GM12878 (cell line): ENCODE data around the gene SRM. TPM values are rescaled to one million over a fixed set of nuclear protein-coding genes. Genes with fewer than 3 reads are reported as not detected.

Experiments used
- ATAC-seq: fragments of 200-7000 bp; cut with Tn5 transposase; 3 replicates; pipeline ENCODE4 v1.9.1; 2020; ENCODE audit warnings: mild to moderate bottlenecking, moderate library complexity
- BruUV-seq: library from RNA; stranded (reverse); fragments of 400-500 nt; replicated peaks from 2 replicates; lab custom pipeline; 2021; lab: Mats Ljungman, UMichigan
- CTCF ChIA-PET: fragments of 300-600 bp; sonication (Branson Sonifier 250); formaldehyde crosslinking; extraction: SDS; loops from one replicate; lab custom pipeline; 2021; ENCODE audit warnings: inconsistent platforms; lab: Yijun Ruan, JAX
- POLR2A ChIA-PET: fragments of 350-600 bp; formaldehyde crosslinking; extraction: SDS; loops from one replicate; lab custom pipeline; 2021; ENCODE audit warnings: inconsistent platforms; lab: Charles Lee
- RAD21 ChIA-PET: fragments of 300-600 bp; sonication (Branson Sonifier 250); formaldehyde crosslinking; loops from one replicate; lab custom pipeline; 2023; ENCODE audit warnings: antibody characterized with exemption; ENCODE audit not compliant: unreplicated experiment; lab: Charles Lee
- SMC1A ChIA-PET: fragments of 300-600 bp; sonication (Branson Sonifier 250); formaldehyde crosslinking; loops from one replicate; lab custom pipeline; 2023; ENCODE audit not compliant: unreplicated experiment, uncharacterized antibody; lab: Charles Lee
- DNase-seq: peaks from one replicate; pipeline ENCODE4 v3.0.0-alpha.2; 2011; ENCODE audit warnings: low read depth, low spot score
- FAIRE-seq: peaks from 3 replicates; lab custom pipeline; 2011; peaks lifted over from hg19 to GRCh38; lab: Jason Lieb, UNC
- H2AFZ ChIP-seq: 2 replicates; pipeline ENCODE4 v1.6.0; 2011; ENCODE audit warnings: low read depth, low read length, control low read depth; ENCODE audit not compliant: control insufficient read depth
- H3K27ac ChIP-seq: 2 replicates; pipeline ENCODE4 v1.5.1; 2011; ENCODE audit warnings: control low read depth; ENCODE audit not compliant: control insufficient read depth, insufficient read depth
- H3K27me3 ChIP-seq, 2 experiments: replicated peaks in 1 of 2; 2 replicates each; pipeline versions ENCODE4 v1.6.0 to v1.6.1; 2011; ENCODE audit warnings: low read length in 1 of 2; ENCODE audit not compliant: control insufficient read depth in 2 of 2, insufficient read depth in 2 of 2
- H3K36me3 ChIP-seq, 2 experiments: 2 replicates each; pipeline ENCODE4 v1.5.1; 2011; ENCODE audit warnings: low read length in 1 of 2; ENCODE audit not compliant: control insufficient read depth in 2 of 2, insufficient read depth in 2 of 2
- H3K4me1 ChIP-seq: 2 replicates; pipeline ENCODE4 v1.6.1; 2011; ENCODE audit warnings: mild to moderate bottlenecking, low read length, moderate library complexity, mixed read lengths; ENCODE audit not compliant: control insufficient read depth, insufficient read depth
- H3K4me2 ChIP-seq: 2 replicates; pipeline ENCODE4 v1.6.0; 2011; ENCODE audit warnings: control low read depth; ENCODE audit not compliant: control insufficient read depth, insufficient read depth
- H3K4me3 ChIP-seq: fragments of 200-600 bp; sonication (generic); 2 replicates; pipeline ENCODE4 v1.5.1; 2016
- H3K79me2 ChIP-seq: 2 replicates; pipeline ENCODE4 v1.6.0; 2011; ENCODE audit warnings: low read length; ENCODE audit not compliant: control insufficient read depth, insufficient read depth
- H3K9ac ChIP-seq: 2 replicates; pipeline ENCODE4 v1.8.0; 2011; ENCODE audit warnings: low read length, control low read depth, mixed read lengths; ENCODE audit not compliant: control insufficient read depth, insufficient read depth
- H3K9me3 ChIP-seq: replicated peaks from 3 replicates; pipeline ENCODE4 v1.5.1; 2011; ENCODE audit warnings: mild to moderate bottlenecking, low read length; ENCODE audit not compliant: control insufficient read depth, insufficient read depth
- H4K20me1 ChIP-seq: 2 replicates; pipeline ENCODE4 v1.6.0; 2011; ENCODE audit not compliant: control insufficient read depth, insufficient read depth
- ATF3 ChIP-seq: IDR thresholded peaks from 2 replicates; pipeline ENCODE4 v1.6.1; 2011; ENCODE audit warnings: low read depth, mild to moderate bottlenecking, low read length, moderate library complexity, borderline replicate concordance; ENCODE audit errors: extremely low read depth
- BHLHE40 ChIP-seq, 2 experiments: fragments of 450-650 bp in 1 of 2; IDR thresholded peaks; 2 replicates each; pipeline ENCODE4 v1.6.1; 2011 to 2017; ENCODE audit warnings: low read depth in 2 of 2, borderline replicate concordance in 1 of 2, improper control_type of control experiment in 1 of 2, low read length in 1 of 2, mild to moderate bottlenecking in 1 of 2
- BRCA1 ChIP-seq: IDR thresholded peaks from 2 replicates; pipeline ENCODE4 v1.6.1; 2011; ENCODE audit warnings: low read depth, low read length, improper control_type of control experiment
- CBX5 ChIP-seq: sonication (generic); IDR thresholded peaks from 2 replicates; pipeline ENCODE4 v1.6.1; 2016; ENCODE audit warnings: low read depth, moderate library complexity, mild to moderate bottlenecking, inconsistent platforms
- E2F4 ChIP-seq: IDR thresholded peaks from 2 replicates; pipeline ENCODE4 v1.6.1; 2012; ENCODE audit warnings: low read depth, low read length, improper control_type of control experiment
- HDAC6 ChIP-seq: fragments of 200-600 bp; sonication (generic); IDR thresholded peaks from one replicate; pipeline ENCODE4 v1.8.0; 2017; ENCODE audit warnings: antibody characterized with exemption; ENCODE audit not compliant: unreplicated experiment
- IKZF1 ChIP-seq: fragments of 450-650 bp; conservative IDR thresholded peaks from 2 replicates; pipeline ENCODE4 v1.6.1; 2017; ENCODE audit warnings: antibody characterized with exemption, mild to moderate bottlenecking
- NFXL1 ChIP-seq: fragments of 450-650 bp; IDR thresholded peaks from 2 replicates; pipeline ENCODE4 v1.6.1; 2017; ENCODE audit warnings: antibody characterized with exemption, mild to moderate bottlenecking, borderline replicate concordance
- PML ChIP-seq: IDR thresholded peaks from 2 replicates; pipeline ENCODE4 v1.6.1; 2012; ENCODE audit warnings: low read length, inconsistent platforms
- SIX5 ChIP-seq: IDR thresholded peaks from 2 replicates; pipeline ENCODE4 v1.6.1; 2011; ENCODE audit warnings: mild to moderate bottlenecking, low read depth, low read length, moderate library complexity; ENCODE audit not compliant: severe bottlenecking
- STAT1 ChIP-seq: fragments of 450-650 bp; conservative IDR thresholded peaks from 2 replicates; pipeline ENCODE4 v1.6.1; 2014; ENCODE audit warnings: antibody characterized with exemption, mild to moderate bottlenecking
- TCF7 ChIP-seq: IDR thresholded peaks from 2 replicates; pipeline ENCODE4 v1.6.1; 2014; ENCODE audit warnings: antibody characterized with exemption, borderline replicate concordance
- YBX1 ChIP-seq: fragments of 450-650 bp; IDR thresholded peaks from 2 replicates; pipeline ENCODE4 v1.6.1; 2016; ENCODE audit warnings: antibody characterized with exemption
- WGBS: methylation state at CpG from one replicate; pipeline ENCODE4 v1.1.6; 2016; ENCODE audit warnings: low lambda C conversion rate; ENCODE audit not compliant: insufficient replicate concordance, insufficient coverage; ENCODE audit errors: missing lambda C conversion rate; 5-methylcytosine and 5-hydroxymethylcytosine counted together
- in situ Hi-C: fragments of 300-500 bp; cut with MboI; formaldehyde crosslinking; loops from 9 replicates; pipeline ENCODE4 v1.14.3; 2018; ENCODE audit warnings: mixed read lengths
- intact Hi-C: fragments of 100-400 bp; cut with micrococcal nuclease; formaldehyde crosslinking; loops from one replicate; pipeline ENCODE4 v1.14.2; 2022; ENCODE audit not compliant: unreplicated experiment
- polyA plus RNA-seq, 11 experiments: library from polyadenylated mRNA; depleted of rRNA in 4 of 11; unstranded in 6 of 11; stranded (reverse) in 5 of 11; fragments of >200 nt; fragmentation: Nextera tagmentation in 4 of 11; fragmentation: Illumina TruSeq in 1 of 11; extraction: Ambion mirVana in 4 of 11; extraction: Trizol in 1 of 11; gene quantifications; 1 replicate in 1 of 11; 2 replicates in 10 of 11; pipeline versions ENCODE4 v1.2.1 to v1.2.3, GENCODE V29; 2011 to 2016; ENCODE audit warnings: inconsistent platforms in 2 of 11, missing spikeins in 2 of 11, low read depth in 1 of 11
- total RNA-seq, 4 experiments: library from RNA; depleted of rRNA in 3 of 4; stranded (reverse); fragments of >200 nt in 3 of 4; fragmentation: Illumina TruSeq in 1 of 4; extraction: Trizol in 1 of 4; gene quantifications; 2 replicates each; pipeline versions ENCODE4 v1.2.1 to v1.2.3, GENCODE V29; 2013 to 2021

The SRM gene
- total and polyA plus RNA-seq, 10 of the 15 experiments (the other 5 are each of a cell fraction or from before 2014, with no cell fraction given), result 16.7 to 255 (median 81.2) TPM

- CTCF ChIA-PET, result interaction anchor here (3.1 kb wide), 1 partner anchor 62 kb away, joined by 19 read pairs; no protein-coding TSS in a partner anchor
- no peak for FAIRE-seq
- H3K4me3 ChIP-seq, result peak overlapping the region; percentile 92; the same call in 1 of the 2 replicates
Measured at GRCh38 chr1:11100149-11100493, 40.3 kb upstream of the SRM start.

DNA sequence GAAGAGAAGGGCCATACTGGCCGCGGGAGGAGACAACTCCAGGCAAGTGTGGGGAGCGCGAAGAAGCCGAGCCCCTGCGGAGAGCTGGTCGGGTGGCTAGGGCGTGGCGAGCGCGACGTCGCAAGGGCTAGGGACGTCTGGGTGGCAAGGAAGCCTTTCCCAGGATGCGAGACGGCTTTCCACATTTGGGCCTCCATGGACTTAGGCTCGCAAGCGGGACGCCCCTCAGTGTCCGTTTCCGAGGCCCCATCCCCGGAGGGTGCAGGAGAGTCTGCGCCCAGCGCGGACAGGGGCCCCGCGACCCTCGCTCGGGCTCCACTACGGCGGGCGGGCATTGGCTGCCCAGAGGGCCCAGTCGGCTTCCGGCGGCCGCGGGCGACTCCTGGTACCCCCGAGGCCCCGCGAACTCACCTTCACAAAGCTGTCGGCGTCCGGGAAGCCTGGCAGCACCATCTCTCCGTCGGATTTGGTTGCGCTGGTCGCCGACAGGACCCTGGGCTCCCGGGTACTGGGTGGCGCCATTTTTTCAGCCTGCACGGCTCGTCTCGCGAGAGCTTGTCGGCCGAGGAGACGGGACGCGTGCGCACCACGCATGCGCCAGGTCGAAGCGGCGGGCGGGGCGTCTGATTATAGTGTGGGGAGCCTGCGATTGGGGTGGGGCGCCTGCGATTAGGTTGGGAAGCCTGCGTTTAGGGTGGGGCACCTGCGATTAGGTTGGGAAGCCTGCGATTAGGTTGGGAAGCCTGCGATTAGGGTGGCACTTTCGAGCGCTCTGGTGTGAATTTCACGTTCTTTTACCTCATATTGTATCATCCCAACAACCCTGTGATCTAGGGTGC lies 39.7 kb upstream of the SRM start, which contains the start of gene EXOSC10:
EXOSC10 (minus strand) TSS at position 560 of the 839 bp plus-strand sequence; CDS start at position 522, 38 bp downstream.
- under 1% methylated on average over 78 of the region's 78 CpGs for WGBS
- in situ Hi-C loops, result no loop called here
- RAD21 ChIA-PET, result interaction anchor here (1.1 to 2.3 kb wide), 3 partner anchors 8 to 62 kb away, joined by 3 to 15 read pairs (median 3); no protein-coding TSS in a partner anchor
- Histone ChIP-seq H3K9me3 (no peaks in the 10 kb centered on the region), H4K20me1 (no peaks in the 10 kb centered on the region), H3K27me3 (no peaks in the 10 kb centered on the region), H3K79me2 (peaks cover 18% of the 10 kb centered on the region), H3K9ac (peak within 1 kb of the TSS; percentile 92), H3K4me3 (peak within 1 kb of the TSS; percentile 92), H2AFZ (peak within 1 kb of the TSS; percentile 97), H3K36me3 (peaks cover 0 to 7% of the 10 kb centered on the region in 2 experiments; a peak in 3 of 4 replicates), H3K4me2 (peak within 1 kb of the TSS; percentile 58), H3K4me1 (peaks cover 4% of the 10 kb centered on the region; the same call in 1 of the 2 replicates), H3K27ac (peak within 1 kb of the TSS; percentile 88)
- ATAC-seq (peak; percentile 98), DNase-seq (peak; percentile 66), FAIRE-seq (peak; percentile 91)
- intact Hi-C loops, result loop anchor here (1.0 kb wide), 1 partner anchor 39 kb away; the partner anchor contains the start of gene SRM
- POLR2A ChIA-PET, result interaction anchor here (0.8 to 1.5 kb wide), 4 partner anchors 19 to 129 kb away, joined by 3 to 5 read pairs (median 3); partner anchors contain the start of gene TARDBP
- no TSS peak for BruUV-seq
- CTCF ChIA-PET, result interaction anchor here (3.1 kb wide), 1 partner anchor 62 kb away, joined by 19 read pairs; no protein-coding TSS in a partner anchor
- SMC1A ChIA-PET, result interaction anchor here (0.9 to 2.9 kb wide), 8 partner anchors 10 to 162 kb away, joined by 3 to 17 read pairs (median 8); partner anchors contain the start of gene TARDBP
- TF ChIP-seq BRCA1 (peak; percentile 72), IKZF1 (peak; percentile 88), HDAC6 (no peak), STAT1 (0 out of 2 replicates have a peak, but pooled peaks have one; percentile 22), NFXL1 (no peak), ATF3 (no peak), CBX5 (no peak), SIX5 (peak; percentile 34), TCF7 (no peak), E2F4 (0 out of 2 replicates have a peak, but pooled peaks have one; percentile 50), BHLHE40 (IDR thresholded peaks at IDR 0.05; ENCODE audit: borderline replicate concordance in 1 of 2, low read depth in 2 of 2, low read length in 1 of 2) (peak in 1 of 2 experiments; percentile 61; a peak in 2 of 4 replicates)

More at GRCh38 chr1:11100149-11100493, 40.3 kb upstream of the SRM start:
- Histone ChIP-seq H4K20me1 (no peaks in the 10 kb centered on the region), H3K27ac (peak overlapping the region; percentile 88), H3K9ac (peak overlapping the region; percentile 92), H3K36me3 (peaks cover 0 to 2% of the 10 kb centered on the region in 2 experiments; a peak in 3 of 4 replicates), H3K4me2 (peak overlapping the region; percentile 56), H3K4me1 (peaks cover 4% of the 10 kb centered on the region; the same call in 1 of the 2 replicates), H2AFZ (peak overlapping the region; percentile 97), H3K9me3 (no peaks in the 10 kb centered on the region), H3K27me3 (no peaks in the 10 kb centered on the region), H3K79me2 (peaks cover 18% of the 10 kb centered on the region)
- ATAC-seq (no peak), DNase-seq (no peak)
- TF ChIP-seq YBX1 (no peak), PML (0 out of 2 replicates have a peak, but pooled peaks have one; percentile 10), TCF7 (no peak)
- intact Hi-C loops (no loop called here), in situ Hi-C loops (no loop called here)
- ChIA-PET POLR2A (interaction anchor here (1.0 kb wide), 1 partner anchor 129 kb away, joined by 3 read pairs; no protein-coding TSS in a partner anchor), RAD21 (interaction anchor here (2.3 kb wide), 1 partner anchor 62 kb away, joined by 15 read pairs; no protein-coding TSS in a partner anchor), SMC1A (interaction anchor here (1.7 to 2.9 kb wide), 4 partner anchors 9 to 62 kb away, joined by 4 to 17 read pairs (median 14); no protein-coding TSS in a partner anchor)
- WGBS, result 67% methylated on average over 13 of the region's 13 CpGs
- TSS peak; percentile 97 for BruUV-seq
